ENCODE measurements around the gene SLC16A12. TPM values are rescaled to one million over a fixed set of nuclear protein-coding genes. Genes with fewer than 3 reads are reported as not detected.

SLC16A12 gene
- total and polyA plus RNA-seq, 2 of the 4 experiments (the other 2 are of a cell fraction) = 1.4 to 1.6 TPM

DNA sequence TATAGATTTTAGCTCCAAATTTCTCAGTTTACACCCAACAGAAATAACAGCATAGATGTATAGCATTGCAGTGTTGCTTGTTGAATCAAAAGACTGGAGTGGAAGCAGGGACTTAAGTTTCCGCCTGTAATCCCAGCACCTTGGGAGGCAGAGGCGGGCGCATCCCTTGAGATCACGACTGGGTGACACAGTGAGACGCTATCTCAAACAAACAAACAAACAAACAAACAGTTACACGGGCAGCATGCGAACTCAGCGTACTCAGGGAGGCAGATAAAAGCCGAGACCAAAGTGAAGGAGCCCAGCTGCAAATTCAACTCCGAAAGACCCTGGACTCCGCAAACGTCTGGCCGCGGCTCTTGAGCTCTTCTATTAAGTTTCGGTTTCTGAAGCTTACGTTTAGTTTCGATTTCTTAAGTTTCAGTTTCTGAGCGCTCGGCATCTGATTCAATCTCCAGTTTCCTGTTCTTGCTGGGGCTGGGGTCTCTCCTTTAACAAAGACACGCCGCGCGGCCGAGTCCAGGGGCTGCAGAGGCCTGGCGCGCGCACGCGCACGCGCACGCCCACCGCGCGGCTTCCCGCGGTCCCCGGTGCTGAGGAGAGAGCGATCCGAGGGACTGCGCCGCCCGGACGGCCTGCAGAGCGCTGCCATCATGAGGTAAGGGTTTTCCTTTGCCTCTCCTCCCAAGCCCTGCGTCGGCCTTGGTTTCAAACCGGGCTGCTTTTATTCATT, 121.1 kb downstream of the SLC16A12 start, which contains the start of gene IFIT5:
IFIT5 (plus strand) TSS at position 423 of the 733 bp plus-strand sequence; CDS start at position 654, 231 bp downstream.
- peak within 1 kb of the TSS; percentile 78 for H2AK9ac ChIP-seq (replicated peaks; ENCODE audit: low read depth, low read length, poor library complexity)
- H3K4me3 ChIP-seq (ENCODE audit: insufficient read depth, low read depth, low read length) = peak within 1 kb of the TSS; percentile 88
- CTCF ChIA-PET = interaction anchor here (1.0 to 1.3 kb wide), 2 partner anchors 25 to 45 kb away, joined by 3 read pairs; no protein-coding TSS in a partner anchor
- 0 out of 2 replicates have a peak, but pooled peaks cover 6% of the 10 kb centered on the region for H3K9me1 ChIP-seq (ENCODE audit: insufficient read depth, low read length)
- peak within 1 kb of the TSS; percentile 92; the same call in 2 of the 3 replicates for H2BK15ac ChIP-seq (ENCODE audit: low read depth, low read length)
- no TSS peak for BruUV-seq (replicated peaks)
- peak within 1 kb of the TSS; percentile 79 for H2BK5ac ChIP-seq (ENCODE audit: low read depth, low read length, poor library complexity, severe bottlenecking)
- H3K27me3 ChIP-seq (ENCODE audit: control insufficient read depth, insufficient read depth, low read length) = no peaks in the 10 kb centered on the region
- H3K9me3 ChIP-seq (ENCODE audit: control insufficient read depth, insufficient read depth, low read length) = no peaks in the 10 kb centered on the region
- 0 out of 2 replicates have a peak within 1 kb of the TSS, but pooled peaks have one; percentile 65 for H2AK5ac ChIP-seq (ENCODE audit: low read depth, low read length)
- POLR2A ChIA-PET (ENCODE audit: unreplicated experiment) = no interaction called here
- H4K8ac ChIP-seq (ENCODE audit: low read depth in 2 of 2, low read length in 2 of 2) = peak within 1 kb of the TSS; percentile 94 to 95
- DNase-seq (peak; percentile 67), ATAC-seq (ENCODE audit: low read depth) (peak; percentile 92)
- intact Hi-C loops (cut with micrococcal nuclease) (loop anchor here (2.0 kb wide), 1 partner anchor 40 kb away; no protein-coding TSS in a partner anchor), in situ Hi-C loops (cut with MboI; ENCODE audit: low sequenced_read_pairs) (no loop called here), dilution Hi-C loops (cut with HindIII; ENCODE audit: low sequenced_read_pairs, unreplicated experiment) (no loop called here)
- H3K4me1 ChIP-seq (ENCODE audit: control insufficient read depth, insufficient read depth, low read length) = peaks cover 4% of the 10 kb centered on the region
- H4K20me1 ChIP-seq (ENCODE audit: insufficient read depth, low read length) = no peaks in the 10 kb centered on the region
- H3K18ac ChIP-seq (ENCODE audit: low read depth, low read length) = peak within 1 kb of the TSS; percentile 92
- H3K79me1 ChIP-seq (ENCODE audit: low read depth in 1 of 2, low read length in 2 of 2) = peaks cover 17 to 39% of the 10 kb centered on the region in 2 experiments; a peak in 3 of 4 replicates
- H2BK20ac ChIP-seq (ENCODE audit: low read depth, low read length) = peak within 1 kb of the TSS; percentile 94
- peak within 1 kb of the TSS; percentile 98 for H2BK120ac ChIP-seq (ENCODE audit: low read depth, low read length)
- peak within 1 kb of the TSS; percentile 99 for H3K4me2 ChIP-seq (ENCODE audit: low read depth, low read length)
- peak within 1 kb of the TSS; percentile 99 for H3K4ac ChIP-seq (ENCODE audit: low read depth, low read length)
- 0% methylated on average over 9 of the region's 48 CpGs; no CpG with 5 or more reads in 1 of the 2 experiments for WGBS, 2 experiments (ENCODE audit: extremely low coverage in 2 of 2, insufficient read length in 1 of 2)
- H3K56ac ChIP-seq (ENCODE audit: extremely low read depth, insufficient read depth, low read length) = peak within 1 kb of the TSS; percentile 93
- peak within 1 kb of the TSS; percentile 98 for H4K5ac ChIP-seq (ENCODE audit: low read depth, low read length)
- H3K14ac ChIP-seq (replicated peaks; ENCODE audit: low read depth, low read length) = peak within 1 kb of the TSS; percentile 100
- peaks cover 4% of the 10 kb centered on the region for H3K36me3 ChIP-seq (ENCODE audit: control insufficient read depth, insufficient read depth, low read length)
- peak within 1 kb of the TSS; percentile 92 for H4K91ac ChIP-seq (ENCODE audit: insufficient read depth, low read depth, low read length)
- peak within 1 kb of the TSS; percentile 91 for H3K27ac ChIP-seq (ENCODE audit: insufficient read depth, low read length)
- H3K9ac ChIP-seq (ENCODE audit: low read depth, low read length) = peak within 1 kb of the TSS; percentile 96
- peak within 1 kb of the TSS; percentile 95 for H2AFZ ChIP-seq (replicated peaks; ENCODE audit: low read length, poor library complexity)
- H3K23ac ChIP-seq (ENCODE audit: low read depth, low read length) = peak within 1 kb of the TSS; percentile 99
- no peak for TF ChIP-seq RCOR1 (IDR thresholded peaks at IDR 0.05; ENCODE audit: insufficient replicate concordance, low read length)
- TF ChIP-seq MAZ (IDR thresholded peaks at IDR 0.05; ENCODE audit: borderline replicate concordance, low read depth, low read length) = no peak
- no peak for TF ChIP-seq NFE2L2 (IDR thresholded peaks at IDR 0.05; ENCODE audit: low read depth, low read length)
- peak; percentile 6; the same call in 1 of the 2 replicates for TF ChIP-seq BHLHE40 (IDR thresholded peaks at IDR 0.05; ENCODE audit: low read depth, low read length)
- TF ChIP-seq, protein P1, sequence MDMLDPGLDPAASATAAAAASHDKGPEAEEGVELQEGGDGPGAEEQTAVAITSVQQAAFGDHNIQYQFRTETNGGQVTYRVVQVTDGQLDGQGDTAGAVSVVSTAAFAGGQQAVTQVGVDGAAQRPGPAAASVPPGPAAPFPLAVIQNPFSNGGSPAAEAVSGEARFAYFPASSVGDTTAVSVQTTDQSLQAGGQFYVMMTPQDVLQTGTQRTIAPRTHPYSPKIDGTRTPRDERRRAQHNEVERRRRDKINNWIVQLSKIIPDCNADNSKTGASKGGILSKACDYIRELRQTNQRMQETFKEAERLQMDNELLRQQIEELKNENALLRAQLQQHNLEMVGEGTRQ (IDR thresholded peaks at IDR 0.05; ENCODE audit: low read depth, low read length) = no peak
- TF ChIP-seq RAD21 (IDR thresholded peaks at IDR 0.05; ENCODE audit: low read length) = peak; percentile 21; the same call in 1 of the 2 replicates
- TF ChIP-seq MAFK (IDR thresholded peaks at IDR 0.05; ENCODE audit: low read depth, low read length) = no peak
- TF ChIP-seq CHD1 (IDR thresholded peaks at IDR 0.05; ENCODE audit: low read depth, low read length) = no peak
- peak; percentile 57; the same call in 1 of the 2 replicates for TF ChIP-seq MXI1 (IDR thresholded peaks at IDR 0.05; ENCODE audit: borderline replicate concordance, low read depth, low read length)
- no peak for TF ChIP-seq CEBPB (IDR thresholded peaks at IDR 0.05; ENCODE audit: low read depth, low read length)
- TF ChIP-seq RFX5 (IDR thresholded peaks at IDR 0.05; ENCODE audit: low read depth, low read length) = no peak
- TF ChIP-seq SMC3 (IDR thresholded peaks at IDR 0.05; ENCODE audit: low read depth, low read length) = no peak
- no peak for TF ChIP-seq FOS (IDR thresholded peaks at IDR 0.05; ENCODE audit: low read depth, low read length)
- no peak; the same call in 1 of the 2 replicates for TF ChIP-seq POLR2A (IDR thresholded peaks at IDR 0.05; ENCODE audit: low read depth, low read length)
- TF ChIP-seq, protein P2, sequence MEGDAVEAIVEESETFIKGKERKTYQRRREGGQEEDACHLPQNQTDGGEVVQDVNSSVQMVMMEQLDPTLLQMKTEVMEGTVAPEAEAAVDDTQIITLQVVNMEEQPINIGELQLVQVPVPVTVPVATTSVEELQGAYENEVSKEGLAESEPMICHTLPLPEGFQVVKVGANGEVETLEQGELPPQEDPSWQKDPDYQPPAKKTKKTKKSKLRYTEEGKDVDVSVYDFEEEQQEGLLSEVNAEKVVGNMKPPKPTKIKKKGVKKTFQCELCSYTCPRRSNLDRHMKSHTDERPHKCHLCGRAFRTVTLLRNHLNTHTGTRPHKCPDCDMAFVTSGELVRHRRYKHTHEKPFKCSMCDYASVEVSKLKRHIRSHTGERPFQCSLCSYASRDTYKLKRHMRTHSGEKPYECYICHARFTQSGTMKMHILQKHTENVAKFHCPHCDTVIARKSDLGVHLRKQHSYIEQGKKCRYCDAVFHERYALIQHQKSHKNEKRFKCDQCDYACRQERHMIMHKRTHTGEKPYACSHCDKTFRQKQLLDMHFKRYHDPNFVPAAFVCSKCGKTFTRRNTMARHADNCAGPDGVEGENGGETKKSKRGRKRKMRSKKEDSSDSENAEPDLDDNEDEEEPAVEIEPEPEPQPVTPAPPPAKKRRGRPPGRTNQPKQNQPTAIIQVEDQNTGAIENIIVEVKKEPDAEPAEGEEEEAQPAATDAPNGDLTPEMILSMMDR (conservative IDR thresholded peaks at IDR 0.05; ENCODE audit: low read depth, low read length) = no peak

Measured in IMR-90 (cell line).